Stimulated activated CD8-positive, alpha-beta memory T cell treated with anti-CD3 and anti-CD28 coated beads, Interleukin-7, amount 100 ng/mL, for 4 hours (primary cell): Measurements from ENCODE around the gene CCNE1.
"Not testable (repeated sequence)": the region's sequence is repeated elsewhere in the genome, so short reads cannot be mapped to it uniquely, and the experiment has no call there.

Experiments used
- DNase-seq, 2 donors: peaks; one replicate each; pipeline ENCODE4 v3.0.0-alpha.2; 2020; ENCODE audit warnings: low read depth in 2 of 2

CCNE1 gene

DNA sequence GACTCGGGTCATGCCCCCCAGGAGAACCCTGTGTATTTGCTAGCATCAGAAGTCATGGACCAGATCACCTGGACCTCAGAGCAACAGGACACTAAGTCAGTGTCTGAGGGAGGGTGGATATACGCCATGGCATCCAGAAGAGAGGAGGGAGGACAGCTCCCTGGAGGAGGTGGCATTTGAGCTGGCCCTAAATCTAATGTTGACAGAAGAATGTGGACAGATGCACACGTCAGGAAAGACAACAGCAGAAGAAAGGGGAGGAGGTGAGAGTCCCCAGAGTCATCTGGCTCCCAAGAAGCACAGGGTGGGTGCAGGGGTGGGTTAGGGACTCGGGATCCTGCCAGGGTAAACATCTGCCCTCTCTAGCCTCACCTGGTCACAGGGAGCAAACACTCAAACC is 24.5 kb upstream of the CCNE1 start:
- no peak for DNase-seq

DNA sequence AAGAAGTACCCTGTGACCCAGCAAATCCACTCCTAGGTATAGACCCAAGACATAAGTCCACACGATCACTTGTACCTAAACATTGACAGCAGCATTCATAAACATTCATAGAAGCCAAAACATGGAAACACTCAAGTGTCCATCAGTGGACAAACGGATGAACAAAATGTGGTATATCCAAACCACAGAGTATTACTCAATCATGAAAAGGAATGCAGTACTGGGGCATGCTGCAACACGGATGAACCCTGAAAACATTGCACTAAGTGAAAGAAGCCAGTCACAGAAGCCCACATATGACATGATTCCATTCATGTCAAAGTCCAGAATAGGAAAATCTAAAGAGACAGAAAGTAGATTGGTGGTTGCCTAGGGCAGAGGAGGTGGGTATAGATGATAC is 22.8 kb upstream of the CCNE1 start:
- no peak for DNase-seq

- no peak for DNase-seq
These were observed 18.6 kb upstream of the CCNE1 start for GRCh38 chr19:29793116-29793727.

- not testable (repeated sequence) for DNase-seq
These were observed 17.3 kb upstream of the CCNE1 start for GRCh38 chr19:29794490-29794889.

GRCh38 chr19:29795461-29796172 is 16.2 kb upstream of the CCNE1 start:
- DNase-seq: no peak

- DNase-seq: no peak
These were observed 15.6 kb upstream of the CCNE1 start for GRCh38 chr19:29796173-29796573.

DNA sequence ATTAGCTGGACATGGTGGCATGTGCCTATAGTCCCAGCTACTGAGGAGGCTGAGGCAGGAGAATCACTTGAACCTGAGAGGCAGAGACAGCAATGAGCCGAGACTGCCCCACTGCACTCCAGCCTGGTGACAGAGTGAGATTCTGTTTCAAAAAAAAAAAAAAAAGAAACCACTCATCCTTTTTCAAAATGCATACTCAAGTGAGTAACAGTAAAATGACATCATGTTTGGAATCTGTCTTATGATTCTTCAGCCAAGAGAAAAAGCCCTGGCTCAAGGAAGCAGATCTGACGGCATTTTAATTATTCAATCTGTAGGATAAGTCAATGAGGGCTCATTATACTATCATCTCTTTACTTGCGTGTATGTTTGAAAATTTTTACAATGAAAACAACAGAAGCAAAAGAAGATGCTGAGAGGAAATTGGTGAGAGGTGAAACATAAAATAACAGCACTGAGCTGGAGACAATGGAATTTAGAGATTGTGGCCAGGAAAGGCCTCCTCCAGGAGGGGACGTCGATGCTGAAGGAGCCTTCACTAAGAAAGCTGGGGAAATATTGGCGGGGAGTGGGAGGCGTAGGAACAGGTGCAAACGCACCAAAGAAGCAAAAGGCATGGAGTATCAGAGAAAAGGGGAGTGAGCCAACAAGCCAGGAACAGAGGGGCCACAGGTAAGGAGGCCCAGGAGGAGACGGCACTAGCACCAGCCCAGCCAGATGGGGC is 12.9 kb upstream of the CCNE1 start:
- no peak for DNase-seq

GRCh38 chr19:29800100-29800825 is 11.5 kb upstream of the CCNE1 start:
- DNase-seq: no peak

DNA sequence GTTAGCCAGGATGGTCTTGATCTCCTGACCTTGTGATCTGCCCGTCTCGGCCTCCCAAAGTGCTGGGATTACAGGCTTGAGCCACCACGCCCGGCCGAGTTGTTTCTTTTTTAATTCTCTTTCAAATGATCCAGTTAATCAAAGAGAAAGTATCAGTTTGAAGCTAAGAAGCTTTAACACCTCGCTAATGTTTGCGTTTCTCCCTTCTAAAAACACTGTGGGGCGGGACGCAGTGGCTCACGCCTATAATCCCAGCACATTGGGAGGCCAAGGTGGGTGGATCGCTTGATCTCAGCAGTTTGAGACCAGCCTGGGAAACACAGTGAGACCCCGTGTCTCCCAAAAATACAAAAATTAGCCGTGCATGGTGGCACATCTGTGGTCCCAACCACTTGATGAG is 7.8 kb upstream of the CCNE1 start:
- DNase-seq: not testable (repeated sequence)

- DNase-seq: no peak
These were observed 7.3 kb upstream of the CCNE1 start for GRCh38 chr19:29804493-29804892.

GRCh38 chr19:29805031-29805965 is 6.5 kb upstream of the CCNE1 start:
- DNase-seq: no peak

GRCh38 chr19:29806098-29806866 is 5.5 kb upstream of the CCNE1 start:
- no peak for DNase-seq

DNA sequence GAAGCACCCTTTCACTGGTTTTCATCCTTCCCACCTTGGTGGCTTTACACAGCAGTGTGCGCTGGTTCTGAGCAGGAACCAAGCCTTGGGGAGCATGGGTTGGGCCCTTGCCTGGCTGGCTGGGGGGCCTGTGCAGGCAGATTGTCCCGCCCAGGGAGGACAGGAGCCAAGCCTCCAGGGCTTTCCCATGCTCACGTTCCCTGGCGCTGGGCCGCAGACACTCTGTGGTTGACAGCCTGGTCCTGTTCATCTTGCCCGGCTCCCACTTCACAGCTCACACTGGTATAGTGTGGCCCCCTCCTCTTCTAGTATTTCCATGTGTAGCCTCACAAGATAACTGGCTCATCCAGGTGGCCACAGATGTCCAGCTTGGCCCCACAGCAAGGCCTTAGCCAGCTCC is 4.6 kb upstream of the CCNE1 start:
- DNase-seq: no peak

- DNase-seq: no peak
These were observed 3.9 kb upstream of the CCNE1 start for GRCh38 chr19:29807870-29808405.

GRCh38 chr19:29809795-29810503 is 1.8 kb upstream of the CCNE1 start:
- DNase-seq: no peak

DNA sequence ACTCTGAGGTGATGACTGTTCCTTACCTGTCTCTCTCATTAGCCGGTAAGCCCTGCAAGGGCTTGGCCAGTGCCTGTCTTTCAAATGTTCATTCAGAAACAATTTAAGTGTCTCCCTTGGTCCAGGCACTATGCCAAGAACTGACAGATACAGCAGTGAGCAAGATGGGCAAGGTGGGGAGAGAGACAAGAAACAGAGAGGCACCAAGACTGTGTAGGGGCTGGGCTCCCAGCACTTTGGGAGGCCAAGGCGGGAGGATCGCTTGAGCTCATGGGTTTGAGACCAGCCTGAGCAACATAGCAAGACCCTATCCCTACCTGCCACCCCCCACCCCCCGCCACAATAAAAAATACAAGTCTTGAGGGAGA is 1.3 kb upstream of the CCNE1 start:
- DNase-seq: no peak

GRCh38 chr19:29812080-29812880 is 489 bp downstream of the CCNE1 start:
- no peak for DNase-seq

- DNase-seq: no peak
These were observed 1.1 kb downstream of the CCNE1 start for GRCh38 chr19:29812881-29813275.

- no peak for DNase-seq
These were observed 1.9 kb downstream of the CCNE1 start for GRCh38 chr19:29813642-29814041.
